Nephron progenitor cell (in vitro differentiated cells): ENCODE results near the gene A4GALT.

Experiments
- DNase-seq: peaks from one replicate; pipeline ENCODE4 v3.0.0; 2021
- H3K27ac Mint-ChIP-seq: 2 replicates; pipeline ENCODE4 v1.8.0; 2021; ENCODE audit warnings: mild to moderate bottlenecking, moderate library complexity, mixed read lengths
- H3K27me3 Mint-ChIP-seq: 2 replicates; pipeline ENCODE4 v1.8.0; 2021; ENCODE audit warnings: mild to moderate bottlenecking, low read depth, mixed read lengths; ENCODE audit not compliant: poor library complexity
- H3K36me3 Mint-ChIP-seq: 2 replicates; pipeline ENCODE4 v1.8.0; 2021; ENCODE audit warnings: low read depth, mixed read lengths
- H3K4me1 Mint-ChIP-seq: 2 replicates; pipeline ENCODE4 v1.8.0; 2021; ENCODE audit warnings: mixed read lengths
- H3K4me3 Mint-ChIP-seq: 2 replicates; pipeline ENCODE4 v1.8.0; 2021; ENCODE audit warnings: mild to moderate bottlenecking, moderate library complexity, mixed read lengths
- H3K9me3 Mint-ChIP-seq: 2 replicates; pipeline ENCODE4 v1.8.0; 2021; ENCODE audit warnings: mild to moderate bottlenecking, moderate library complexity, mixed read lengths
- TF ChIP-seq, protein P1 (sequence below): fragments of 200-600 bp; sonication (generic); IDR thresholded peaks from 2 replicates; pipeline ENCODE4 v1.5.0; 2021; ENCODE audit warnings: antibody characterized with exemption

A4GALT gene

DNA sequence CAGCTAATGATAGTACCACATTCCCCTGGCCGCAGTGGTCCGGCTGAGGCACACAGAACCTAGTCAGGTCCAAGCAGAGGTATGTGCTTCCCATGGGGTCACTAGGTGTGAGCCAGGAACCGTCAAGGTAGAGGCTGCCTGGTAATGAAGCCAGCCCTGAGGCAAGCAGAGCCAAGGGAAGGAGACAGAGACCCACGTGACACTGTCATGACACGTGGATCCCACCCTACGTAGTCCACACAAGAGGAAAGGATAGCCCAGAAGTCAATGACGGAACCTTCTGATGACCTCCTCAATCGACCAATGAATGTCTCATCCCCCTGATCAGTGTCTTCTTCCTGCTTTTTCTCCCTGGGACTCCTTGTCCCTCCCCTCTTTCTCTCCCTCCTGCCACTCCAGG lies 19.0 kb downstream of the A4GALT start:
- peaks cover 30% of the 10 kb centered on the region for H3K4me1 Mint-ChIP-seq
- no peaks in the 10 kb centered on the region for H3K36me3 Mint-ChIP-seq
- TF ChIP-seq, protein P1, sequence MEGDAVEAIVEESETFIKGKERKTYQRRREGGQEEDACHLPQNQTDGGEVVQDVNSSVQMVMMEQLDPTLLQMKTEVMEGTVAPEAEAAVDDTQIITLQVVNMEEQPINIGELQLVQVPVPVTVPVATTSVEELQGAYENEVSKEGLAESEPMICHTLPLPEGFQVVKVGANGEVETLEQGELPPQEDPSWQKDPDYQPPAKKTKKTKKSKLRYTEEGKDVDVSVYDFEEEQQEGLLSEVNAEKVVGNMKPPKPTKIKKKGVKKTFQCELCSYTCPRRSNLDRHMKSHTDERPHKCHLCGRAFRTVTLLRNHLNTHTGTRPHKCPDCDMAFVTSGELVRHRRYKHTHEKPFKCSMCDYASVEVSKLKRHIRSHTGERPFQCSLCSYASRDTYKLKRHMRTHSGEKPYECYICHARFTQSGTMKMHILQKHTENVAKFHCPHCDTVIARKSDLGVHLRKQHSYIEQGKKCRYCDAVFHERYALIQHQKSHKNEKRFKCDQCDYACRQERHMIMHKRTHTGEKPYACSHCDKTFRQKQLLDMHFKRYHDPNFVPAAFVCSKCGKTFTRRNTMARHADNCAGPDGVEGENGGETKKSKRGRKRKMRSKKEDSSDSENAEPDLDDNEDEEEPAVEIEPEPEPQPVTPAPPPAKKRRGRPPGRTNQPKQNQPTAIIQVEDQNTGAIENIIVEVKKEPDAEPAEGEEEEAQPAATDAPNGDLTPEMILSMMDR: no peak
- H3K27me3 Mint-ChIP-seq: peaks cover 5% of the 10 kb centered on the region
- no peak for DNase-seq
- no peaks in the 10 kb centered on the region for H3K9me3 Mint-ChIP-seq
- H3K27ac Mint-ChIP-seq: no peak overlapping the region
- no peak overlapping the region for H3K4me3 Mint-ChIP-seq

DNA sequence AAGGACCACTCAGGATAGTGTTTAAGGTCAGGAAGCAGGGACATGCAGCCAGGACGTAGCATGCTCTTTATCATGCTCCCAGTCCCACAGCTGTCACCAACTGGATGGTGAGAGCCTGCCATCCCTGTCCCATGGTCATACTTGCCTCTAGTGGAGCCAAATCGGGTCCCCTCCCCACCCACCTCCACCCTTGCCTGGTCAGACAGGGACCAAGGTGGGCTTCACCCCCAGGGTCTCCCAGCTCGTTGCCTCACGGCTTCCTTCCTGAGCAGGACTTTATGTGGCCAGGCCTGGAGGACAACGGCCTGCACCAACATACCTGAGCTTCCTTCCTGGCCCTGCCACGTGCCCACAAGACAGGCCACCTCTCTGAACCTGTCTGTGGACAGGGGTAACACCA lies 19.8 kb downstream of the A4GALT start:
- no peak overlapping the region for H3K27ac Mint-ChIP-seq
- TF ChIP-seq, protein P1: no peak
- no peaks in the 10 kb centered on the region for H3K36me3 Mint-ChIP-seq
- peaks cover 33% of the 10 kb centered on the region for H3K4me1 Mint-ChIP-seq
- no peak for DNase-seq
- H3K9me3 Mint-ChIP-seq: no peaks in the 10 kb centered on the region
- no peak overlapping the region for H3K4me3 Mint-ChIP-seq
- peaks cover 5% of the 10 kb centered on the region for H3K27me3 Mint-ChIP-seq

DNA sequence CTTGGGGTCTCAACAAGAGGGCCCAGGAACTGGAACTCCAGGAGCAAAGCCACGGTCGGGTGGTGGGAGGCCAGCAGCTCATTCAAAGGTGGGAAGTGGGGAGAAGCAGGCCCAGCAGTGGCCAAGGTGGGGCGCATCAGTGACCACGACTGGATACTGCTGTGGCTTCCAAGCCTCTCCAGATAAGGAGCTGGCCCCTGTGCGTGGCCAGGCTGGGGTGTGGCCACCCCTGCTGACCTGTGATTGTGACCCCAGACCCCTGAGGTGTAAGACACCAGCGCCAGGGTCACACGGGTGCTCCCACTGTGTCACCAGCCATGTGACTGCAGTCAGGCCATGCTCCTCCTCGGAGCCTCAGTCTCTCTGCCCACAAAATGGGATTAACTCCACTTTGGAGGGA lies 20.3 kb downstream of the A4GALT start:
- TF ChIP-seq, protein P1: no peak
- no peak overlapping the region for H3K27ac Mint-ChIP-seq
- DNase-seq: no peak
- no peak overlapping the region for H3K4me3 Mint-ChIP-seq
- H3K27me3 Mint-ChIP-seq: peaks cover 5% of the 10 kb centered on the region
- no peaks in the 10 kb centered on the region for H3K9me3 Mint-ChIP-seq
- H3K36me3 Mint-ChIP-seq: no peaks in the 10 kb centered on the region
- H3K4me1 Mint-ChIP-seq: peaks cover 38% of the 10 kb centered on the region

DNA sequence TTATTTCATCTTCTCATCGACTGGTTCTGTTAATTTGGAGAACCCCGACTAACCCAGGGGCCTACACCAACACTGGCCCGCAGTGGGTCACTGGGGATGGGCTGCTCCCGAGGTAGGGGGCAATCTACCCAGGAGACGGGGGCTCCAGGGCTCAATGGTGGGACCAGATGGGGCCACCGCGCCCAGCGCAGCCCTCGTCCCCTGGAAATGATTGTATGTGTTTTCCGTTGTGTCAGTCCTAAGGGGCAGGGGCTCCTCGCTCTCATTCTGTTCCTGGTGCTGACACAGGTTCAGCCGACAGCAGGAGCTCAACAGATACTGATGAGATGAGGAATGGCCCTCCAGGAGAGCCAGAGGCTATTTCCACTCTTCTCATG lies 20.7 kb downstream of the A4GALT start:
- Mint-ChIP-seq H3K4me3 (no peak overlapping the region), H3K27ac (peak overlapping the region; percentile 50)

DNA sequence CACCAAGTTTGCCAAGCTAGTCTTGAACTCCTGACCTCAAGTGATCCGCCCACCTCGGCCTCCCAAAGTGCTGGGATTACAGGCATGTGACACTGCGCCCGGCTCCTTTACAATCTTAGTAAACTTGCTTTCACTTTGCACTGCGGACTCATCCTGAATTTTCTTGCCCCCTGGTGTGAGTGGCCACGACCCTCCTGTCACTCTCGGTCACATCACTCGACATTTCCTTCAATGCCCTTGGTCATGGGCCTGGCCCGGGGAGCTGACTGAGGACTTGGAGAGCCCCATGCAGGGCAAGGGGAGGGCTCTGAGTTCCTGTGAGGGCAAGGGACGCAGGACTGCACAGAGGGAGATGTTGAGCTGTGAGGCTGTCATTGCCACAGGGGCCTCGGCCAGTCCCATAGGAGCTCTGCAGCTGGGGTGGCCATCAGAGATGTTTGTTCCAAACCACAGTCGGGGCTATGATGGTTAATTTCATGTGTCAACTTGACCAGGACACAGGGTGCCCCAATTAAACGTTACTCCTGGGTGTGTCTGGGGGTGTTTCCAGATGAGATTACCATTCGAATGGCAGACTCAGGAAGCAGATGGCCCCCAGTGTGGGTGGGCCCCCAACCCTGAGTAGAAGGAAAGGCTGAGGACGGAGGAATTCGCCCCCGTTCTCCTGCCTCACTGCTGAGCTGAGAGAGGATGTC lies 21.2 kb downstream of the A4GALT start:
- H3K27ac Mint-ChIP-seq: peak overlapping the region; percentile 50
- TF ChIP-seq, protein P1: no peak
- peaks cover 33% of the 10 kb centered on the region for H3K4me1 Mint-ChIP-seq
- H3K4me3 Mint-ChIP-seq: no peak overlapping the region
- H3K27me3 Mint-ChIP-seq: peaks cover 5% of the 10 kb centered on the region
- H3K36me3 Mint-ChIP-seq: no peaks in the 10 kb centered on the region
- DNase-seq: no peak
- H3K9me3 Mint-ChIP-seq: no peaks in the 10 kb centered on the region

More for the DNA sequence above, 20.7 kb downstream of the A4GALT start:
- Mint-ChIP-seq H3K36me3 (no peaks in the 10 kb centered on the region), H3K4me1 (peaks cover 39% of the 10 kb centered on the region), H3K9me3 (no peaks in the 10 kb centered on the region), H3K27me3 (peaks cover 5% of the 10 kb centered on the region)
- DNase-seq: no peak
- TF ChIP-seq, protein P1: no peak

DNA sequence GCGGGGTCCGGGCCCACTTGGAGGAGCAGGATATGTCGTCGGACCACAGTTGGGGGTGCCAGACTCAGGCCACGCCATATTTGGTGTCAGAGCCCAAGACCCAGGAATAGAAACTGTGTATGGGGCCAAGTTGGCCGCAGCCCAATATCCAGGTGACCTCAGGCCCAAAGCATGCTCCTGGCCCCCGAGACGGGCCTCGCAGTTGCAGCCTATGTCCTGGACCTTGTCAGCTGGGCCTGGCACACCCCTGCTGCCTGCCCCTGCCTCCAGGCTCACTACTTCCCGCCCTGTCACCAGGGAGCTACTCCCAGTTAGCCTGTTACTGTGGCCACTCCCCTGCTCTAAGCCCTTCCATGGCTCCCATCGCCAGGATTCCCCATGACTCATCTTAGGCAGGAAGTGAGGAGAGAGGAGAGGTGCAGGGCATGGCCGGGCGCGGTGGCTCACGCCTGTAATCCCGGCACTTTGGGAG lies 23.1 kb downstream of the A4GALT start:
- Mint-ChIP-seq H3K4me1 (peaks cover 32% of the 10 kb centered on the region), H3K4me3 (no peak overlapping the region), H3K36me3 (no peaks in the 10 kb centered on the region), H3K9me3 (no peaks in the 10 kb centered on the region), H3K27me3 (no peaks in the 10 kb centered on the region), H3K27ac (peak overlapping the region; percentile 29)
- TF ChIP-seq, protein P1: no peak
- DNase-seq: no peak
